Raji (cell line): ENCODE measurements around the gene PIEZO2.

Experiments
- POLR2A ChIP-seq: IDR thresholded peaks from 2 replicates; pipeline ENCODE4 v1.6.1; 2011; ENCODE audit warnings: low read depth, low read length, control low read depth; ENCODE audit not compliant: insufficient read depth

PIEZO2 gene

GRCh38 chr18:10748641-10749040, 400.7 kb downstream of the PIEZO2 start:
- no peak for TF ChIP-seq POLR2A

- no peak for TF ChIP-seq POLR2A
Observed at GRCh38 chr18:10745971-10746370, 403.4 kb downstream of the PIEZO2 start.

GRCh38 chr18:10745219-10745618, 404.1 kb downstream of the PIEZO2 start:
- TF ChIP-seq POLR2A, result no peak

- no peak for TF ChIP-seq POLR2A
Observed at GRCh38 chr18:10743766-10744165, 405.6 kb downstream of the PIEZO2 start.

GRCh38 chr18:10739152-10739551, 410.2 kb downstream of the PIEZO2 start:
- TF ChIP-seq POLR2A, result no peak

GRCh38 chr18:10736984-10737383, 412.4 kb downstream of the PIEZO2 start:
- no peak for TF ChIP-seq POLR2A

GRCh38 chr18:10732990-10733389, 416.4 kb downstream of the PIEZO2 start:
- no peak for TF ChIP-seq POLR2A

GRCh38 chr18:10727477-10727876, 421.9 kb downstream of the PIEZO2 start:
- no peak for TF ChIP-seq POLR2A

- TF ChIP-seq POLR2A, result no peak
Observed at GRCh38 chr18:10726198-10727068, 422.9 kb downstream of the PIEZO2 start.

- no peak for TF ChIP-seq POLR2A
Observed at GRCh38 chr18:10724666-10725065, 424.7 kb downstream of the PIEZO2 start.

GRCh38 chr18:10723496-10723895, 425.9 kb downstream of the PIEZO2 start:
- no peak for TF ChIP-seq POLR2A

GRCh38 chr18:10718809-10719208, 430.6 kb downstream of the PIEZO2 start:
- no peak for TF ChIP-seq POLR2A

GRCh38 chr18:10715791-10716190, 433.6 kb downstream of the PIEZO2 start:
- TF ChIP-seq POLR2A, result no peak

GRCh38 chr18:10713409-10713808, 436.0 kb downstream of the PIEZO2 start:
- no peak for TF ChIP-seq POLR2A

- no peak for TF ChIP-seq POLR2A
Observed at GRCh38 chr18:10707294-10707693, 442.1 kb downstream of the PIEZO2 start.

- TF ChIP-seq POLR2A, result no peak
Observed at GRCh38 chr18:10705786-10706185, 443.6 kb downstream of the PIEZO2 start.

- TF ChIP-seq POLR2A, result no peak
Observed at GRCh38 chr18:10705291-10705690, 444.1 kb downstream of the PIEZO2 start.
